Activated T-helper 1 cell treated with anti-CD3 and anti-CD28 coated beads, Interleukin-12 subunit alpha, Interleukin-12 subunit beta, Interleukin-2, Interleukin-4 antibody, amounts not matched to agents 30 ng/mL and 10 ng/mL and 1 ng/mL, durations not matched to agents 14 hours and 24 hours and 36 hours (primary cell): Measurements from ENCODE around the gene PRND. TPM values are rescaled to one million over a fixed set of nuclear protein-coding genes. Genes with fewer than 3 reads are reported as not detected.
"Not testable (repeated sequence)": the region's sequence is repeated elsewhere in the genome, so short reads cannot be mapped to it uniquely, and the experiment has no call there.

Source experiments
- DNase-seq: peaks from one replicate; pipeline ENCODE4 v3.0.0; 2021; ENCODE audit warnings: low spot score
- H3K27ac Mint-ChIP-seq: one replicate; pipeline ENCODE4 v1.8.0; 2021; ENCODE audit warnings: mild to moderate bottlenecking, mixed read lengths
- H3K27me3 Mint-ChIP-seq: one replicate; pipeline ENCODE4 v1.8.0; 2022; ENCODE audit warnings: mild to moderate bottlenecking, moderate library complexity, mixed read lengths; ENCODE audit not compliant: insufficient read depth
- H3K36me3 Mint-ChIP-seq: one replicate; pipeline ENCODE4 v1.8.0; 2021; ENCODE audit warnings: low read depth, mixed read lengths
- H3K4me1 Mint-ChIP-seq: one replicate; pipeline ENCODE4 v1.8.0; 2021; ENCODE audit warnings: low read depth, mixed read lengths
- H3K4me3 Mint-ChIP-seq: one replicate; pipeline ENCODE4 v1.8.0; 2021; ENCODE audit warnings: mild to moderate bottlenecking, moderate library complexity, mixed read lengths
- H3K9me3 Mint-ChIP-seq: one replicate; pipeline ENCODE4 v1.8.0; 2021; ENCODE audit warnings: mixed read lengths
- intact Hi-C: fragments of 100-400 bp; cut with micrococcal nuclease; formaldehyde crosslinking; loops from one replicate; pipeline ENCODE4 v1.15.1; 2024
- total RNA-seq: library from RNA; stranded (reverse); gene quantifications from 2 replicates; pipeline ENCODE4 v1.2.3, GENCODE V29; 2022

Gene PRND
- total RNA-seq, 1 donor from 2014 or later, result not detected

GRCh38 chr20:4763723-4764510 lies 42.2 kb downstream of the PRND start:
- no peak for DNase-seq
- no peaks in the 10 kb centered on the region for H3K36me3 Mint-ChIP-seq
- no peak overlapping the region for H3K27ac Mint-ChIP-seq
- peaks cover 4% of the 10 kb centered on the region for H3K27me3 Mint-ChIP-seq
- no peak overlapping the region for H3K4me3 Mint-ChIP-seq
- intact Hi-C loops, result no loop called here
- no peaks in the 10 kb centered on the region for H3K9me3 Mint-ChIP-seq
- peaks cover 11% of the 10 kb centered on the region for H3K4me1 Mint-ChIP-seq

- DNase-seq, result no peak
- Mint-ChIP-seq H3K36me3 (no peaks in the 10 kb centered on the region), H3K27me3 (peaks cover 7% of the 10 kb centered on the region), H3K4me3 (no peak overlapping the region), H3K9me3 (peaks cover 9% of the 10 kb centered on the region), H3K4me1 (peaks cover 11% of the 10 kb centered on the region), H3K27ac (no peak overlapping the region)
- intact Hi-C loops, result no loop called here
Measured at GRCh38 chr20:4764805-4765204, 43.1 kb downstream of the PRND start.

- Mint-ChIP-seq H3K4me3 (no peak overlapping the region), H3K9me3 (peaks cover 17% of the 10 kb centered on the region), H3K27ac (no peak overlapping the region), H3K36me3 (no peaks in the 10 kb centered on the region), H3K4me1 (peaks cover 11% of the 10 kb centered on the region), H3K27me3 (peaks cover 7% of the 10 kb centered on the region)
- intact Hi-C loops, result no loop called here
- no peak for DNase-seq
Measured at GRCh38 chr20:4765681-4766080, 44.0 kb downstream of the PRND start.

- intact Hi-C loops, result no loop called here
- no peak overlapping the region for H3K4me3 Mint-ChIP-seq
- no peak for DNase-seq
- H3K27ac Mint-ChIP-seq, result no peak overlapping the region
- H3K27me3 Mint-ChIP-seq, result peaks cover 10% of the 10 kb centered on the region
- peaks cover 3% of the 10 kb centered on the region for H3K4me1 Mint-ChIP-seq
- no peaks in the 10 kb centered on the region for H3K36me3 Mint-ChIP-seq
- peaks cover 26% of the 10 kb centered on the region for H3K9me3 Mint-ChIP-seq
Measured at GRCh38 chr20:4766631-4767030, 44.9 kb downstream of the PRND start.

GRCh38 chr20:4767084-4767483 lies 45.4 kb downstream of the PRND start:
- intact Hi-C loops, result no loop called here
- H3K9me3 Mint-ChIP-seq, result peaks cover 30% of the 10 kb centered on the region
- H3K4me3 Mint-ChIP-seq, result no peak overlapping the region
- H3K27ac Mint-ChIP-seq, result no peak overlapping the region
- DNase-seq, result no peak
- H3K27me3 Mint-ChIP-seq, result peaks cover 10% of the 10 kb centered on the region
- no peaks in the 10 kb centered on the region for H3K4me1 Mint-ChIP-seq
- peaks cover under 1% of the 10 kb centered on the region for H3K36me3 Mint-ChIP-seq

GRCh38 chr20:4769328-4769727 lies 47.6 kb downstream of the PRND start:
- no peaks in the 10 kb centered on the region for H3K4me1 Mint-ChIP-seq
- H3K27me3 Mint-ChIP-seq, result peaks cover 9% of the 10 kb centered on the region
- DNase-seq, result no peak
- peaks cover 6% of the 10 kb centered on the region for H3K36me3 Mint-ChIP-seq
- no peak overlapping the region for H3K4me3 Mint-ChIP-seq
- no peak overlapping the region for H3K27ac Mint-ChIP-seq
- intact Hi-C loops, result no loop called here
- H3K9me3 Mint-ChIP-seq, result peaks cover 40% of the 10 kb centered on the region

GRCh38 chr20:4770026-4770425 lies 48.3 kb downstream of the PRND start:
- H3K9me3 Mint-ChIP-seq, result peaks cover 40% of the 10 kb centered on the region
- no peak overlapping the region for H3K27ac Mint-ChIP-seq
- no peak for DNase-seq
- no peaks in the 10 kb centered on the region for H3K4me1 Mint-ChIP-seq
- intact Hi-C loops, result no loop called here
- peaks cover 6% of the 10 kb centered on the region for H3K36me3 Mint-ChIP-seq
- peaks cover 7% of the 10 kb centered on the region for H3K27me3 Mint-ChIP-seq
- no peak overlapping the region for H3K4me3 Mint-ChIP-seq

- Mint-ChIP-seq H3K4me1 (no peaks in the 10 kb centered on the region), H3K36me3 (peaks cover 6% of the 10 kb centered on the region), H3K9me3 (peaks cover 40% of the 10 kb centered on the region), H3K4me3 (no peak overlapping the region), H3K27ac (no peak overlapping the region), H3K27me3 (peaks cover 7% of the 10 kb centered on the region)
- DNase-seq, result no peak
- intact Hi-C loops, result no loop called here
Measured at GRCh38 chr20:4771004-4771403, 49.3 kb downstream of the PRND start.

GRCh38 chr20:4772132-4772531 lies 50.4 kb downstream of the PRND start:
- no peak for DNase-seq
- Mint-ChIP-seq H3K27me3 (peaks cover 7% of the 10 kb centered on the region), H3K36me3 (peaks cover 6% of the 10 kb centered on the region), H3K4me1 (no peaks in the 10 kb centered on the region), H3K9me3 (peaks cover 40% of the 10 kb centered on the region), H3K4me3 (no peak overlapping the region), H3K27ac (no peak overlapping the region)
- intact Hi-C loops, result no loop called here

- H3K4me1 Mint-ChIP-seq, result not testable (repeated sequence)
Measured at GRCh38 chr20:4773014-4773413, 51.3 kb downstream of the PRND start.

GRCh38 chr20:4773736-4774135 lies 52.0 kb downstream of the PRND start:
- peaks cover 6% of the 10 kb centered on the region for H3K27me3 Mint-ChIP-seq
- H3K27ac Mint-ChIP-seq, result no peak overlapping the region
- H3K36me3 Mint-ChIP-seq, result peaks cover 6% of the 10 kb centered on the region
- intact Hi-C loops, result no loop called here
- H3K4me3 Mint-ChIP-seq, result no peak overlapping the region
- peaks cover 40% of the 10 kb centered on the region for H3K9me3 Mint-ChIP-seq
- H3K4me1 Mint-ChIP-seq, result no peaks in the 10 kb centered on the region
- DNase-seq, result no peak

More at GRCh38 chr20:4773014-4773413, 51.3 kb downstream of the PRND start:
- intact Hi-C loops, H3K4me3 Mint-ChIP-seq, H3K27ac Mint-ChIP-seq, DNase-seq, H3K36me3 Mint-ChIP-seq, H3K27me3 Mint-ChIP-seq: not testable (repeated sequence)
- peaks cover 40% of the 10 kb centered on the region for H3K9me3 Mint-ChIP-seq

GRCh38 chr20:4774207-4774606 lies 52.5 kb downstream of the PRND start:
- Mint-ChIP-seq H3K27ac (no peak overlapping the region), H3K27me3 (peaks cover 3% of the 10 kb centered on the region), H3K4me1 (no peaks in the 10 kb centered on the region), H3K36me3 (peaks cover 6% of the 10 kb centered on the region), H3K4me3 (no peak overlapping the region), H3K9me3 (peaks cover 37% of the 10 kb centered on the region)
- DNase-seq, result no peak
- intact Hi-C loops, result no loop called here

- Mint-ChIP-seq H3K36me3 (peaks cover 9% of the 10 kb centered on the region), H3K4me3 (no peak overlapping the region), H3K9me3 (peaks cover 25% of the 10 kb centered on the region), H3K27me3 (peaks cover 3% of the 10 kb centered on the region), H3K27ac (no peak overlapping the region), H3K4me1 (no peaks in the 10 kb centered on the region)
- no peak for DNase-seq
- intact Hi-C loops, result no loop called here
Measured at GRCh38 chr20:4775322-4776078, 53.8 kb downstream of the PRND start.
